HL-60 (cell line): ENCODE results near the gene ZNF747.

ENCODE experiments used
- DNase-seq, 2 experiments: peaks; one replicate each; pipeline ENCODE4 v3.0.0-alpha.2; 2010 to 2020; ENCODE audit warnings: low read depth in 1 of 2, low spot score in 1 of 2
- H3K27ac ChIP-seq: fragments of 250-450 bp; sonication (Bioruptor Pico); replicated peaks from 2 replicates; pipeline ENCODE4 v1.5.1; 2020; ENCODE audit warnings: mild to moderate bottlenecking, moderate library complexity
- H3K27me3 ChIP-seq: fragments of 250-450 bp; sonication (Bioruptor Pico); 2 replicates; pipeline ENCODE4 v1.5.1; 2021; ENCODE audit warnings: mild to moderate bottlenecking, moderate library complexity; ENCODE audit not compliant: insufficient read depth, poor library complexity, severe bottlenecking
- H3K4me3 ChIP-seq: replicated peaks from 2 replicates; pipeline ENCODE4 v1.5.1; 2011; ENCODE audit warnings: mild to moderate bottlenecking, control low read depth, low read length; ENCODE audit not compliant: insufficient read depth
- CTCF ChIP-seq: IDR thresholded peaks from one replicate; pipeline ENCODE4 v1.5.1; 2011; ENCODE audit warnings: low read length, control low read depth, inconsistent platforms; ENCODE audit not compliant: insufficient read depth
- GABPA ChIP-seq: IDR thresholded peaks from 2 replicates; pipeline ENCODE4 v1.6.1; 2012; ENCODE audit warnings: low read depth
- POLR2AphosphoS5 ChIP-seq: IDR thresholded peaks from 2 replicates; pipeline ENCODE4 v1.6.1; 2012; ENCODE audit warnings: low read depth
- REST ChIP-seq: IDR thresholded peaks from 2 replicates; pipeline ENCODE4 v1.6.1; 2012; ENCODE audit warnings: low read depth; ENCODE audit not compliant: insufficient replicate concordance
- SPI1 ChIP-seq: IDR thresholded peaks from 2 replicates; pipeline ENCODE4 v1.6.1; 2012; ENCODE audit warnings: low read depth, mild to moderate bottlenecking, borderline replicate concordance

Gene ZNF747

GRCh38 chr16:30571445-30572322 is 37.0 kb upstream of the ZNF747 start, which contains the start of gene ZNF688:
ZNF688 (minus strand) TSS chr16:30571714; CDS start chr16:30571629, 85 bp downstream.
- DNase-seq, result peak; percentile 93 to 99
- peak within 1 kb of the TSS; percentile 92 for H3K4me3 ChIP-seq
- H3K27ac ChIP-seq, result peak within 1 kb of the TSS; percentile 88
- no peaks in the 10 kb centered on the region for H3K27me3 ChIP-seq
- TF ChIP-seq SPI1 (no peak), REST (peak; percentile 8), POLR2AphosphoS5 (peak; percentile 49; the same call in 1 of the 2 replicates)

GRCh38 chr16:30570636-30571444 is 36.2 kb upstream of the ZNF747 start:
- DNase-seq, result no peak
- TF ChIP-seq SPI1 (no peak), REST (peak; percentile 80), POLR2AphosphoS5 (no peak)
- peak overlapping the region; percentile 88 for H3K27ac ChIP-seq
- peak overlapping the region; percentile 92 for H3K4me3 ChIP-seq
- H3K27me3 ChIP-seq, result no peaks in the 10 kb centered on the region

GRCh38 chr16:30569746-30570635 is 35.3 kb upstream of the ZNF747 start:
- TF ChIP-seq REST, result no peak
- no peak for TF ChIP-seq GABPA
- TF ChIP-seq SPI1, result no peak
- no peak for TF ChIP-seq CTCF
- TF ChIP-seq POLR2AphosphoS5, result no peak
- DNase-seq, result no peak
- Histone ChIP-seq H3K27me3 (no peaks in the 10 kb centered on the region), H3K4me3 (no peak overlapping the region), H3K27ac (no peak overlapping the region)
